Psoas muscle (tissue), 8 donors: ENCODE results near the gene MAK. TPM values are rescaled to one million over a fixed set of nuclear protein-coding genes. Genes with fewer than 3 reads are reported as not detected.

Experiments
- ATAC-seq, 4 donors: fragments of 200-7000 bp; cut with Tn5 transposase; one replicate each; pipeline ENCODE4 v1.9.1; 2020; ENCODE audit warnings: moderate library complexity in 3 of 4, mild to moderate bottlenecking in 2 of 4
- DNase-seq, 2 donors: peaks; one replicate each; pipeline ENCODE4 v3.0.0-alpha.2; 2020
- H3K27ac ChIP-seq: fragments of 200-600 bp; one replicate; pipeline ENCODE4 v1.8.0; 2022
- H3K27me3 ChIP-seq, 3 donors: fragments of 200-600 bp in 1 of 3; one replicate each; pipeline versions ENCODE4 v1.6.1 to v1.8.0; 2013 to 2022; ENCODE audit warnings: low read length in 2 of 3, mild to moderate bottlenecking in 2 of 3, moderate library complexity in 1 of 3; ENCODE audit not compliant: insufficient read depth in 3 of 3
- H3K36me3 ChIP-seq, 2 donors: fragments of 200-600 bp in 1 of 2; one replicate each; pipeline versions ENCODE4 v1.6.1 to v1.8.0; 2013 to 2022; ENCODE audit warnings: low read depth in 1 of 2, mild to moderate bottlenecking in 1 of 2, moderate library complexity in 1 of 2; ENCODE audit not compliant: insufficient read depth in 1 of 2
- H3K4me1 ChIP-seq: fragments of 200-600 bp; one replicate; pipeline ENCODE4 v1.8.0; 2022
- H3K4me3 ChIP-seq: fragments of 200-600 bp; one replicate; pipeline ENCODE4 v1.8.0; 2022; ENCODE audit warnings: mild to moderate bottlenecking
- H3K9me3 ChIP-seq: fragments of 200-600 bp; one replicate; pipeline ENCODE4 v1.8.0; 2022
- CTCF ChIP-seq: fragments of 200-600 bp; IDR thresholded peaks from one replicate; pipeline ENCODE4 v1.8.0; 2022; ENCODE audit warnings: antibody characterized with exemption
- WGBS, 3 donors: extraction: QIAGEN DNeasy Blood & Tissue Kit; methylation state at CpG; one replicate each; pipeline versions ENCODE4 v1.1.6 to v1.1.7; 2013; 5-methylcytosine and 5-hydroxymethylcytosine counted together
- intact Hi-C, 2 donors: fragments of 100-400 bp; cut with DNase I; formaldehyde crosslinking; loops; one replicate each; pipeline versions ENCODE4 v1.11.0 to v1.14.2; 2022
- polyA plus RNA-seq, 3 donors: library from polyadenylated mRNA; stranded (reverse); fragments of 200-250 nt; gene quantifications; one replicate each; pipeline ENCODE4 v1.2.3, GENCODE V29; 2013
- total RNA-seq, 4 donors: library from RNA; stranded (reverse); fragmentation: NEBNext Ultra II Directional in 2 of 4; extraction: Animal tissue kit (Norgen Biotek cat#: 25700) in 2 of 4; gene quantifications; one replicate each; pipeline versions ENCODE4 v1.2.1 to v1.2.4, GENCODE V29; 2021 to 2023
- donor health status: healthy with polysubstance abuse.
- donor health status: DM: no; HTN: no; CAD: no; lungs with moderate emphysema.
- donor health status: Bipolar disorder and iron deficiency.
- donor health status: healthy.
- donor health status: DM: yes; HTN: yes; CAD: no.
- donor health status: DM: no; HTN: no; CAD: no.
- donor health status: DM: no; HTN: no; CAD: no.
- donor health status: DM: yes; HTN: yes; CAD: no.

Gene MAK
- total and polyA plus RNA-seq, 7 donors = 0.01 to 0.09 (median 0.03) TPM; not detected in 4

GRCh38 chr6:10838794-10839333 lies 525 bp upstream of the MAK start:
- Histone ChIP-seq H3K27ac (no peak overlapping the region), H3K36me3 (no peaks in the 10 kb centered on the region), H3K4me1 (peaks cover 12% of the 10 kb centered on the region), H3K4me3 (peak overlapping the region; percentile 77), H3K27me3 (peaks cover 0 to 55% (median 8%) of the 10 kb centered on the region in 3 donors), H3K9me3 (no peaks in the 10 kb centered on the region)
- no peak for TF ChIP-seq CTCF
- ATAC-seq (peak in 3 of 4 donors; percentile 12 to 25 (median 21)), DNase-seq (no peak)
- 65 to 68% (median 68%) methylated on average over 8 of the region's 8 CpGs for WGBS, 3 donors
- intact Hi-C loops = no loop called here

GRCh38 chr6:10837622-10837994 lies 731 bp downstream of the MAK start:
- DNase-seq (no peak), ATAC-seq (peak in 2 of 4 donors; percentile 9 to 15)
- Histone ChIP-seq H3K9me3 (no peaks in the 10 kb centered on the region), H3K27ac (no peak overlapping the region), H3K4me1 (peaks cover 12% of the 10 kb centered on the region), H3K27me3 (peaks cover 0 to 55% (median 8%) of the 10 kb centered on the region in 3 donors), H3K36me3 (no peaks in the 10 kb centered on the region), H3K4me3 (peak overlapping the region; percentile 77)
- intact Hi-C loops = no loop called here
- 1 to 3% (median 1%) methylated on average over 22 of the region's 22 CpGs for WGBS, 3 donors
- no peak for TF ChIP-seq CTCF

- Histone ChIP-seq H3K4me3 (peak overlapping the region; percentile 77), H3K36me3 (no peaks in the 10 kb centered on the region), H3K9me3 (no peaks in the 10 kb centered on the region), H3K27me3 (peaks cover 0 to 55% (median 8%) of the 10 kb centered on the region in 3 donors), H3K4me1 (peaks cover 12% of the 10 kb centered on the region), H3K27ac (no peak overlapping the region)
- intact Hi-C loops = no loop called here
- WGBS, 3 donors = 4 to 6% (median 4%) methylated on average over 20 of the region's 20 CpGs
- DNase-seq = peak in 1 of 2 donors; percentile 16
- no peak for TF ChIP-seq CTCF
- no peak for ATAC-seq
These were observed 1.2 kb downstream of the MAK start for GRCh38 chr6:10837009-10837621.

GRCh38 chr6:10834823-10835222 lies 3.5 kb downstream of the MAK start:
- Histone ChIP-seq H3K4me3 (no peak overlapping the region), H3K9me3 (no peaks in the 10 kb centered on the region), H3K27ac (no peak overlapping the region), H3K4me1 (peaks cover 12% of the 10 kb centered on the region), H3K27me3 (peaks cover 0 to 52% (median 8%) of the 10 kb centered on the region in 3 donors), H3K36me3 (no peaks in the 10 kb centered on the region)
- WGBS, 3 donors = 95 to 97% (median 95%) methylated on average over 11 of the region's 11 CpGs
- DNase-seq (no peak), ATAC-seq (no peak)
- intact Hi-C loops = no loop called here
- no peak for TF ChIP-seq CTCF
